Body of pancreas (tissue), 4 donors: ENCODE results near the gene NCOA1. TPM values are rescaled to one million over a fixed set of nuclear protein-coding genes. Genes with fewer than 3 reads are reported as not detected.
"Not testable (repeated sequence)": the region's sequence is repeated elsewhere in the genome, so short reads cannot be mapped to it uniquely, and the experiment has no call there.

Experiments used
- ATAC-seq: fragments of 150-250 bp; one replicate; pipeline ENCODE4 v1.9.1; 2016
- DNase-seq, 4 donors: peaks; one replicate each; pipeline ENCODE4 v3.0.0-alpha.2; 2019
- H3K27ac ChIP-seq, 4 donors: fragments of 200-600 bp; sonication (generic); 1 replicate in 3 of 4; 2 replicates in 1 of 4; pipeline versions ENCODE4 v1.5.1 to v1.6.1; 2016 to 2019; ENCODE audit warnings: mild to moderate bottlenecking in 1 of 4, mixed read lengths in 1 of 4, moderate library complexity in 1 of 4
- H3K27me3 ChIP-seq, 2 donors: fragments of 200-600 bp; sonication (generic); one replicate each; pipeline ENCODE4 v1.6.0; 2016; ENCODE audit warnings: mild to moderate bottlenecking in 1 of 2
- H3K36me3 ChIP-seq, 2 donors: fragments of 200-600 bp; sonication (generic); replicated peaks in 1 of 2; 2 replicates each; pipeline ENCODE4 v1.5.1; 2016; ENCODE audit warnings: low read depth in 2 of 2; ENCODE audit not compliant: insufficient read depth in 1 of 2
- H3K4me1 ChIP-seq: fragments of 200-600 bp; sonication (generic); one replicate; pipeline ENCODE4 v1.6.0; 2016
- H3K4me3 ChIP-seq, 2 donors: fragments of 200-600 bp; sonication (generic); 1 replicate in 1 of 2; 2 replicates in 1 of 2; pipeline ENCODE4 v1.5.1; 2016 to 2019
- H3K9me3 ChIP-seq, 3 donors: fragments of 200-600 bp; sonication (generic); 1 replicate in 2 of 3; 2 replicates in 1 of 3; pipeline ENCODE4 v1.5.1; 2016
- POLR2A ChIP-seq, 3 donors: fragments of 450-650 bp; IDR thresholded peaks; one replicate each; pipeline ENCODE4 v1.6.1; 2016; ENCODE audit warnings: antibody characterized with exemption in 3 of 3, mild to moderate bottlenecking in 2 of 3
- WGBS, 2 donors: methylation state at CpG; one replicate each; pipeline ENCODE4 v1.1.5; 2017; 5-methylcytosine and 5-hydroxymethylcytosine counted together
- intact Hi-C: fragments of 100-400 bp; cut with DNase I; formaldehyde crosslinking; loops from one replicate; pipeline ENCODE4 v1.15.1; 2023
- total RNA-seq, 2 donors: library from RNA; depleted of rRNA; stranded (reverse); fragments of >200 nt; gene quantifications; one replicate each; pipeline ENCODE4 v1.1.0, GENCODE V29; 2016
- TF ChIP-seq, protein P1 (sequence below), 7 experiments: fragments of 450-650 bp in 4 of 7; fragments of 200-600 bp in 3 of 7; sonication (generic) in 3 of 7; IDR thresholded peaks; one replicate each; pipeline ENCODE4 v1.5.1; 2016 to 2019; ENCODE audit warnings: antibody characterized with exemption in 7 of 7

NCOA1 gene
- total RNA-seq, 2 donors from 2014 or later = 22.1 to 38.7 TPM

DNA sequence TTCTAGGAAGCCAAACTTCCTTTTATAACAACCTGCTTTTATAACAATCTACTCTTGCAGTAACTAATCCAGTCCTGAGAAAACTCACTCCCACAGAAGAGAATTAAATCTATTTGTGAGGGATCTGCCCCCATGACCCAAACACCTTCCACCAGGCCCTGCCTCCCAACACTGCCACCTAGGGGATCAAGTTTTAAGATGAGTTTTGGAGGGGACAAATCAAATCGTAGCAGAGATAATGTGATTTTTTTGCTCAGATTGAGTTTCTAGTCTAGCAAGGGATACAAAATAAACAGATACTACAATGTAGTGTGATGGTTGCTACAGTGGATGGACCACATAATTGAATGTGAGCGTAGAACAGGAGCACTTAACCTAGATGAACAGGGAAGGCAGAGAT, 52.2 kb downstream of the NCOA1 start:
- TF ChIP-seq, protein P1, sequence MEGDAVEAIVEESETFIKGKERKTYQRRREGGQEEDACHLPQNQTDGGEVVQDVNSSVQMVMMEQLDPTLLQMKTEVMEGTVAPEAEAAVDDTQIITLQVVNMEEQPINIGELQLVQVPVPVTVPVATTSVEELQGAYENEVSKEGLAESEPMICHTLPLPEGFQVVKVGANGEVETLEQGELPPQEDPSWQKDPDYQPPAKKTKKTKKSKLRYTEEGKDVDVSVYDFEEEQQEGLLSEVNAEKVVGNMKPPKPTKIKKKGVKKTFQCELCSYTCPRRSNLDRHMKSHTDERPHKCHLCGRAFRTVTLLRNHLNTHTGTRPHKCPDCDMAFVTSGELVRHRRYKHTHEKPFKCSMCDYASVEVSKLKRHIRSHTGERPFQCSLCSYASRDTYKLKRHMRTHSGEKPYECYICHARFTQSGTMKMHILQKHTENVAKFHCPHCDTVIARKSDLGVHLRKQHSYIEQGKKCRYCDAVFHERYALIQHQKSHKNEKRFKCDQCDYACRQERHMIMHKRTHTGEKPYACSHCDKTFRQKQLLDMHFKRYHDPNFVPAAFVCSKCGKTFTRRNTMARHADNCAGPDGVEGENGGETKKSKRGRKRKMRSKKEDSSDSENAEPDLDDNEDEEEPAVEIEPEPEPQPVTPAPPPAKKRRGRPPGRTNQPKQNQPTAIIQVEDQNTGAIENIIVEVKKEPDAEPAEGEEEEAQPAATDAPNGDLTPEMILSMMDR (IDR thresholded peaks at IDR 0.05) = peak in 1 of 7 experiments; percentile 5
- no peak for TF ChIP-seq POLR2A (IDR thresholded peaks at IDR 0.05)
- DNase-seq = no peak
- ATAC-seq = no peak
- Histone ChIP-seq H3K4me1 (no peaks in the 10 kb centered on the region), H3K4me3 (no peak overlapping the region), H3K27ac (no peak overlapping the region), H3K27me3 (no peaks in the 10 kb centered on the region), H3K36me3 (no peaks in the 10 kb centered on the region), H3K9me3 (no peaks in the 10 kb centered on the region)
- 64 to 83% methylated on average over 2 of the region's 2 CpGs for WGBS, 2 donors
- intact Hi-C loops = no loop called here

DNA sequence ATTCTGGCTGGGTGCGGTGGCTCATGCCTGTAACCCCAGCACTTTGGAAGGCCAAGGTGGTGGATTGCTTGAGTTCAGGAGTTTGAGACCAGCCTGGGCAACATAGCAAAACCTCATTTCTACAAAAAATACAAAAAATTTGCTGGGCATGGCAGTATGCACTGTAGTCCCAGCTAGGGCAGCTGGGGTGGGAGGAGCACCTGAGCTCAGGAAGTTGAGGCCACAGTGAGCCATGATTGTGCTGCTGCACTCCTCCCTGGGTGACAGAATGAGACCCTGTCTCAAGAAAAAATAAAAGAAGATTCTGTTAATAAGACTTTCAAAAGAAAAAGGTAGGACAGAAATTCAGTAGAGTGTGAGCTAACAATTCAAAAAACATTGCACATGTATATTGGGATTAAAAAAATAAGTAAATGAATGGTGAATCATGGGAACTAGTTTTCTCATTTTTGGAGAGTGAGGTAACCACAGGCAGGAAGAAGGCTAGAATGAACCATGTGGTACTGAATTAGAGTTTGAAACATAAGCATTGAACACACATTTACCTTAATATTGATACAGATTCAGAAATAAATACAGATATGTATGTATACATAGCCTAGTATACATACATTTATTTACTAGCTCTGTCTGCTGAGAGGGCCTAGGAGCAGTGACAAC, 53.5 kb downstream of the NCOA1 start:
- intact Hi-C loops = no loop called here
- Histone ChIP-seq H3K27ac (no peak overlapping the region), H3K9me3 (no peaks in the 10 kb centered on the region), H3K4me3 (no peak overlapping the region), H3K36me3 (no peaks in the 10 kb centered on the region), H3K27me3 (no peaks in the 10 kb centered on the region), H3K4me1 (no peaks in the 10 kb centered on the region)
- 96 to 100% methylated on average over 1 of the region's 1 CpG for WGBS, 2 donors
- ATAC-seq (no peak), DNase-seq (no peak)
- TF ChIP-seq POLR2A (IDR thresholded peaks at IDR 0.05) = no peak
- TF ChIP-seq, protein P1 (IDR thresholded peaks at IDR 0.05) = no peak

DNA sequence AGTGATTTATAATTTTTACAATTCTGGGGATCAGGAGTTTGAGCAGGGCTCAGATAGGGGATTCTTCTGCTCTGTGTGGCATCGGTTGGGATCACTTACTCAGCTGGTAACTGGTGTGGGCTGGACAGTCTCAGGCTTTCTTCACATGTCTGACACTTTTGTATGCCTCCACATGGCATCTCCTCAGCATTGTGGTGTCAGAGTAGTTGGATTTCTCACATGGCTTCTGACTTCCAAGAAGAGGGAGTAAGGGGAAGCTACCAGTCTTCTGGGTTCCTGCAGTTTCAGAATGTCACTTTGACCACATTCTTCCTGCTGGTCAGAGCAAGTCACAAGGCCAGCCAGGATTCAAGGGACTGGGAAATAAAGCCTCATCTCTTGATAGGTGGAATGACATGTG, 55.6 kb downstream of the NCOA1 start:
- 90 to 100% methylated on average over 1 of the region's 1 CpG for WGBS, 2 donors

DNA sequence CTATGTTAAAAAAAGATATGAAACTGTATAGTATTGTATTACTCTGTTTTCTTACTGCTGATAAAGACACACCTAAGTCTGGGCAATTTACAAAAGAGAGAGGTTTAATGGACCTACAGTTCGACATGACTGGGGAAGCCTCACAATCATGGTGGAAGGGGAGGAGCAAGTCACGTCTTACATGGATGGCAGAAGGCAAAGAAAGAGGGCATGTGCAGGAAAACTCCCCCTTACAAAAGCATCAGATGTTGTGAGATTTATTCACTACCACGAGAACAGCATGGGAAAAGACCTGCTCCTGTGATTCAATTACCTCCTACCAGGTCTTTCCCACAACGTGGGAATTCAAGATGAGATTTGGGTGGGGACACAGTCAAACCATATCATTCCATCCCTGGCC, 57.0 kb downstream of the NCOA1 start:
- Histone ChIP-seq H3K27me3 (no peaks in the 10 kb centered on the region), H3K4me3 (no peak overlapping the region), H3K27ac (no peak overlapping the region), H3K4me1 (no peaks in the 10 kb centered on the region), H3K9me3 (no peaks in the 10 kb centered on the region), H3K36me3 (no peaks in the 10 kb centered on the region)
- ATAC-seq (no peak), DNase-seq (no peak)
- TF ChIP-seq POLR2A (IDR thresholded peaks at IDR 0.05) = no peak
- TF ChIP-seq, protein P1 (IDR thresholded peaks at IDR 0.05) = no peak
- intact Hi-C loops = no loop called here
- WGBS, 2 donors = 85 to 96% methylated on average over 4 of the region's 4 CpGs

More for the DNA sequence above, 55.6 kb downstream of the NCOA1 start:
- intact Hi-C loops = no loop called here
- H3K27ac ChIP-seq = no peak overlapping the region
- no peak for DNase-seq
- no peak for ATAC-seq
- no peak for TF ChIP-seq POLR2A (IDR thresholded peaks at IDR 0.05)
- H3K36me3 ChIP-seq = no peaks in the 10 kb centered on the region
- H3K4me3 ChIP-seq = no peak overlapping the region
- no peaks in the 10 kb centered on the region for H3K9me3 ChIP-seq
- no peaks in the 10 kb centered on the region for H3K27me3 ChIP-seq
- H3K4me1 ChIP-seq = no peaks in the 10 kb centered on the region

DNA sequence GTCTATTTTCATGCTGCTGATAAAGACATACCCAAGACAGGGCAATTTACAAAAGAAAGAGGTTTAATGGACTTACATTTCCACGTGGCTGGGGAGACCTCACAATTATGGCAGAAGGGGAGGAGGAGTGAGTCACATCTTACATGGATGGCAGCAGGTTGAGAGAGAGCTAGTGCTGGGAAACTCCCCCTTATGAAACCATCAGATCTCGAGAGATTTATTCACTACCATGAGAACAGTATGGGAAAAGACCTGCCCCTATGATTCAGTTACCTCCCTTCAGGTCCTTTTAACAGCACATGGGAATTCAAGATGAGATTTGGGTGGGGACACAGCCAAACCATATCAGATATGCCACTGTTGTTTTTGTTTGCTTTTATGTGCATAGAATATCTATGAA, 59.2 kb downstream of the NCOA1 start:
- H3K4me3 ChIP-seq, DNase-seq, ATAC-seq, H3K9me3 ChIP-seq, H3K27ac ChIP-seq, intact Hi-C loops, H3K4me1 ChIP-seq, H3K27me3 ChIP-seq, H3K36me3 ChIP-seq: not testable (repeated sequence)
- 75 to 81% methylated on average over 2 of the region's 2 CpGs for WGBS, 2 donors

DNA sequence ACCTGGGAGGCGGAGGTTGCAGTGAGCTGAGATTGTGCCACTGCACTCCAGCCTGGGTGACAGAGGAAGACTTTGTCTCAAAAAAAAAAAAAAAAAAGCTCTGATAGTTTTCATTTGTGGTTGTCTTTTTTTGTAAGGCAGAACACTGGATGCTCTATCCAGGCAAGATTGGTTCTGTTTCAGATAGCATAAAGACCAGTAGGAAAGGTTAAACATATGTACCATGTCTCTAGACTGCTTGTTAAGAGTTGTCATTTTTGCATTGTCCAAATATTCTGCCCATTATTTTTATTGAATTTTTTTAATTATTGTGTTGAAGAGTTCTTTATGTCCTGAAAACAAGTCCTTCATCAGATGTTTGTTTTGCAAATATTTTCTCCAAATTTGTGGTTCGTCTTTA, 60.0 kb downstream of the NCOA1 start:
- Histone ChIP-seq H3K4me1 (no peaks in the 10 kb centered on the region), H3K27me3 (no peaks in the 10 kb centered on the region), H3K9me3 (no peaks in the 10 kb centered on the region), H3K4me3 (no peak overlapping the region), H3K36me3 (peaks cover 0 to under 1% of the 10 kb centered on the region in 2 donors), H3K27ac (no peak overlapping the region)
- 94 to 96% methylated on average over 2 of the region's 2 CpGs for WGBS, 2 donors
- no peak for ATAC-seq
- DNase-seq = no peak
- intact Hi-C loops = no loop called here
- TF ChIP-seq, protein P1 (IDR thresholded peaks at IDR 0.05) = no peak
- TF ChIP-seq POLR2A (IDR thresholded peaks at IDR 0.05) = no peak
